ENCODE results near the gene ASTN2. TPM values are rescaled to one million over a fixed set of nuclear protein-coding genes. Genes with fewer than 3 reads are reported as not detected.
"Not testable (repeated sequence)": the region's sequence is repeated elsewhere in the genome, so short reads cannot be mapped to it uniquely, and the experiment has no call there.

ASTN2 gene
- total RNA-seq, 4 donors from 2014 or later = 3.0 to 7.0 (median 5.2) TPM

DNA sequence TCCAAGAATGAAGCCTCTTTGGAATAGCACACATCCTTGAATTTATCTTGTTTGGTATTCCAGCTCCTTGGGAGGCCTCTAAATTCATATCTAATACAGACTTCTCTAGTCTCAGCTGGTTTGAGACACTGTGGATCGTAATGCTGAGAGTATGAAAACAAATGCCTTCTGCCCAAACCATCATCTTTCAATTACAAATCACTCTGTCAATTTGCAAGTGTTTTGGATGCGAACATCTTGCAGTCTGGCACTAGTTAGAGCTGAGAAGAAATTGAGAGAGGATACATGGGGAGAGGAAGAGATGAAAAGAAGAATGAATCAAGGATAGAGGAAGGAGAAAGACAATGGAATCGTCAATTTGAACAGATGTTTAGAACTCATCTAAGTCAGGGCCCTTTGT lies 342.6 kb downstream of the ASTN2 start:
- DNase-seq = no peak
- Histone ChIP-seq H3K27ac (no peak overlapping the region), H3K36me3 (no peaks in the 10 kb centered on the region), H3K27me3 (no peaks in the 10 kb centered on the region), H3K4me3 (no peak overlapping the region), H3K9me3 (no peaks in the 10 kb centered on the region), H3K4me1 (no peaks in the 10 kb centered on the region)
- intact Hi-C loops (cut with DNase I; ENCODE audit: low total_unique reads) = no loop called here
- TF ChIP-seq, protein P1, sequence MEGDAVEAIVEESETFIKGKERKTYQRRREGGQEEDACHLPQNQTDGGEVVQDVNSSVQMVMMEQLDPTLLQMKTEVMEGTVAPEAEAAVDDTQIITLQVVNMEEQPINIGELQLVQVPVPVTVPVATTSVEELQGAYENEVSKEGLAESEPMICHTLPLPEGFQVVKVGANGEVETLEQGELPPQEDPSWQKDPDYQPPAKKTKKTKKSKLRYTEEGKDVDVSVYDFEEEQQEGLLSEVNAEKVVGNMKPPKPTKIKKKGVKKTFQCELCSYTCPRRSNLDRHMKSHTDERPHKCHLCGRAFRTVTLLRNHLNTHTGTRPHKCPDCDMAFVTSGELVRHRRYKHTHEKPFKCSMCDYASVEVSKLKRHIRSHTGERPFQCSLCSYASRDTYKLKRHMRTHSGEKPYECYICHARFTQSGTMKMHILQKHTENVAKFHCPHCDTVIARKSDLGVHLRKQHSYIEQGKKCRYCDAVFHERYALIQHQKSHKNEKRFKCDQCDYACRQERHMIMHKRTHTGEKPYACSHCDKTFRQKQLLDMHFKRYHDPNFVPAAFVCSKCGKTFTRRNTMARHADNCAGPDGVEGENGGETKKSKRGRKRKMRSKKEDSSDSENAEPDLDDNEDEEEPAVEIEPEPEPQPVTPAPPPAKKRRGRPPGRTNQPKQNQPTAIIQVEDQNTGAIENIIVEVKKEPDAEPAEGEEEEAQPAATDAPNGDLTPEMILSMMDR (IDR thresholded peaks at IDR 0.05) = no peak
- no peak for TF ChIP-seq EP300 (IDR thresholded peaks at IDR 0.05; ENCODE audit: low read depth)
- no peak for TF ChIP-seq POLR2A (IDR thresholded peaks at IDR 0.05)
- TF ChIP-seq POLR2AphosphoS5 (IDR thresholded peaks at IDR 0.05) = no peak
- WGBS, 2 donors (ENCODE audit: low coverage in 1 of 2) = 68 to 81% methylated on average over 3 of the region's 3 CpGs
- in situ Hi-C loops (cut with MboI; ENCODE audit: low pct_ligation_motif_present in 1 of 4, low pct_unique_long_range_greater_than_20kb in 1 of 4, low sequenced_read_pairs in 3 of 4) = no loop called here

DNA sequence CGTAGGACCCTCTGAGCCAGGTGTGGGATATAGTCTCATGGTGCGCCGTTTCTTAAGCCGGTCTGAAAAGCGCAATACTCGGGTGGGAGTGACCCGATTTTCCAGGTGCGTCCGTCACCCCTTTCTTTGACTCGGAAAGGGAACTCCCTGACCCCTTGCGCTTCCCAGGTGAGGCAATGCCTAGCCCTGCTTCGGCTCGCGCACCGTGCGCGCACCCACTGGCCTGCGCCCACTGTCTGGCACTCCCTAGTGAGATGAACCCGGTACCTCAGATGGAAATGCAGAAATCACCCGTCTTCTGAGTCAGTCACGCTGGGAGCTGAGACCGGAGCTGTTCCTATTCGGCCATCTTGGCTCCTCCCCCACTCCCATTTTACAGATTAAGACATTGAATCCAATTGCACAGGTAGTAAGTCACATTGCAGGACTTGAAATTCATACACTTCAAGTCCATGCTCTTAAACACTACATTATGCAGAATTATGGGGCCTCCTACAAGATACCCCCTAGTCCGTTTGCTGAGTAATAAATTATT lies 343.1 kb downstream of the ASTN2 start:
- H3K9me3 ChIP-seq; in situ Hi-C loops (cut with MboI; ENCODE audit: low pct_ligation_motif_present in 1 of 4, low pct_unique_long_range_greater_than_20kb in 1 of 4, low sequenced_read_pairs in 3 of 4); H3K27ac ChIP-seq; DNase-seq; intact Hi-C loops (cut with DNase I; ENCODE audit: low total_unique reads); H3K27me3 ChIP-seq; H3K4me1 ChIP-seq; H3K4me3 ChIP-seq; H3K36me3 ChIP-seq: not testable (repeated sequence)
- 76% methylated on average over 23 of the region's 24 CpGs; no CpG with 5 or more reads in 1 of the 2 donors for WGBS, 2 donors (ENCODE audit: low coverage in 1 of 2)

DNA sequence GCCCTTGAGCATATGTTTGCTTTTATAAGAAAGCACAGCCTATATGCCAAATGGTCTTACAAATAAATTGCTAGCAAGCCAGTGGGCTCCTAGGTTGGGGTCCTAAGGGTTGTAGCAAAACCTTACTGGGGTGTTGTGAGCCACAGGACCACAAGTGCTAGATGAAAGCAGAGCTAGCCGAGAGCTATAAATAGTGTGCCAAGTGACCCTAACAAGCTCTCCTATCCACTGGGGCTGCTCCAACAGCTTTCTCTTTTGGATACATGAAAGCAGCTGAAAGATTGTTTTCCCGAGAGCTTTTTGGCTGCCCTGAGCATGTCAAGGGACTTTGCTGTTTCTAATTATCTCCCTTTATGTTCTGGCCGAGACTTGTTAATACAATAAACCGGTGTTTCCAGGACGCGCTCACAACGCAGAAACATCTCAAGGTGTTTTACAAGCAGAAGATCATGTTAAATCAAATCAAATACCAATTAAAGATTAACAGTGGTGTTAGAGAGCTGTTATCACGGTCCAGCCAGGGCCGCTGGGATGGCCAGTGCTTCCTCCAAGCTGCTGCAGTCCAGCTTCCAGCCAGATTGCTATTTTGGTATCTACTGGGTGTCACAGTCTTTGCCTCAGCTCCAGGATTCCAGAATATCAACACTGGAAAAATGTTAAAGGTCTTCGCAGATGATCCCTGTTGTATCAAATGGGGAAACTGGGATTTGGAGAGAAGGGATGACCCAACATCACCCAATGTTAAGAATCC lies 351.0 kb downstream of the ASTN2 start:
- H3K27me3 ChIP-seq = no peaks in the 10 kb centered on the region
- no peaks in the 10 kb centered on the region for H3K4me1 ChIP-seq
- in situ Hi-C loops (cut with MboI; ENCODE audit: low pct_ligation_motif_present in 1 of 4, low pct_unique_long_range_greater_than_20kb in 1 of 4, low sequenced_read_pairs in 3 of 4) = no loop called here
- 80 to 83% methylated on average over 8 to 10 of the region's 10 CpGs for WGBS, 2 donors (ENCODE audit: low coverage in 1 of 2)
- H3K4me3 ChIP-seq = no peak overlapping the region
- no peaks in the 10 kb centered on the region for H3K36me3 ChIP-seq
- DNase-seq = no peak
- no peak for TF ChIP-seq POLR2AphosphoS5 (IDR thresholded peaks at IDR 0.05)
- no peaks in the 10 kb centered on the region for H3K9me3 ChIP-seq
- intact Hi-C loops (cut with DNase I; ENCODE audit: low total_unique reads) = no loop called here
- no peak overlapping the region for H3K27ac ChIP-seq

DNA sequence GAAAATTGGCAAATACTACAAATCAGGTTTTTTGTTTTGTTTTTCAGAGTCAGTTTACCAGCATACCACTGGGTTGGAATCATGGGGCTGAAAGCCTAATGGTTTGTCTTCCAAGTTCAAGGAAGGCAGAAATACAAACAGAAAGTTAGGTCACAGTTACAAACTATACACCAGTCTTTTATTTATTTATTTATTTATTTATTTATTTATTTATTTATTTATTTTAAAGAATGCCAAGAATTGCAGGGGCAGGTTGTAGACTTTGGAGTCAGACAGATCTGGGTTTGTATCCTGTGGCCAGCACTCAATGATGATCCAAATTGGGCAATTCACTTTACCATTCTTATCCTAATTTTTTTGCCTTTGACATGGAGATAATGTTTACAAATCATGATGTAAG lies 353.9 kb downstream of the ASTN2 start:
- no peak overlapping the region for H3K4me3 ChIP-seq
- no peaks in the 10 kb centered on the region for H3K36me3 ChIP-seq
- no peak for DNase-seq
- no peaks in the 10 kb centered on the region for H3K27me3 ChIP-seq
- H3K27ac ChIP-seq = no peak overlapping the region
- H3K4me1 ChIP-seq = no peaks in the 10 kb centered on the region
- intact Hi-C loops (cut with DNase I; ENCODE audit: low total_unique reads) (no loop called here), in situ Hi-C loops (cut with MboI; ENCODE audit: low pct_ligation_motif_present in 1 of 4, low pct_unique_long_range_greater_than_20kb in 1 of 4, low sequenced_read_pairs in 3 of 4) (no loop called here)
- H3K9me3 ChIP-seq = no peaks in the 10 kb centered on the region
- TF ChIP-seq, protein P1 (IDR thresholded peaks at IDR 0.05) = no peak
- TF ChIP-seq POLR2A (IDR thresholded peaks at IDR 0.05) = no peak
- no peak for TF ChIP-seq POLR2AphosphoS5 (IDR thresholded peaks at IDR 0.05)
- TF ChIP-seq EP300 (IDR thresholded peaks at IDR 0.05; ENCODE audit: low read depth) = no peak

DNA sequence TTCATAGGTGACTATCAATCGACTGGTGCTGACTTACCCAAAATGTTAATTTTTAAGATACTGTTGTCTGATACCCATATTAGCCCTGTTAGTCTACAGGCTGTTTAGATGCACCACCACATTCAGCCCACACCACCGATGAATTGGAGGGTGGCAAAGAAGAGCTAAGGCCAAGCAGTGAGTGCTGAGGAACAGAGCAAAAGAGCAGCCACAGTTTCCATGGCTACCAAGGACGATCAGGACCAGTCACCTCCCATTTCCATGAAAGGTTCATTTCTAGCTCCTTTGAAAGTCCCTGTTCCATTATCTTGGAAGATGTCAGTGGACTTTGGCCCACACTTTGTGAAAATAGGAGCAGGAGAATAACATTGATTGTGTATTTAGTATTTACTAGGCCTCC lies 364.9 kb downstream of the ASTN2 start:
- Histone ChIP-seq H3K4me3 (no peak overlapping the region), H3K27me3 (no peaks in the 10 kb centered on the region), H3K4me1 (no peaks in the 10 kb centered on the region), H3K36me3 (no peaks in the 10 kb centered on the region), H3K9me3 (no peaks in the 10 kb centered on the region), H3K27ac (no peak overlapping the region)
- WGBS, 2 donors (ENCODE audit: low coverage in 1 of 2) = 70 to 90% methylated on average over 2 to 3 of the region's 3 CpGs
- intact Hi-C loops (cut with DNase I; ENCODE audit: low total_unique reads) (no loop called here), in situ Hi-C loops (cut with MboI; ENCODE audit: low pct_ligation_motif_present in 1 of 4, low pct_unique_long_range_greater_than_20kb in 1 of 4, low sequenced_read_pairs in 3 of 4) (no loop called here)
- DNase-seq = no peak
- TF ChIP-seq POLR2AphosphoS5 (IDR thresholded peaks at IDR 0.05) (no peak), POLR2A (IDR thresholded peaks at IDR 0.05) (no peak), EP300 (IDR thresholded peaks at IDR 0.05; ENCODE audit: low read depth) (no peak)
- TF ChIP-seq, protein P1 (IDR thresholded peaks at IDR 0.05) = no peak

All from transverse colon (tissue), 4 donors.